GM12872 (cell line): ENCODE data around the gene NR5A1.

Experiments
- CTCF ChIP-seq: IDR thresholded peaks from 3 replicates; pipeline ENCODE4 v1.5.1; 2011; ENCODE audit warnings: low read depth, mild to moderate bottlenecking, low read length, moderate library complexity; ENCODE audit not compliant: insufficient read depth

Gene NR5A1

GRCh38 chr9:124465736-124466135, 41.5 kb downstream of the NR5A1 start:
- TF ChIP-seq CTCF, result no peak

- TF ChIP-seq CTCF, result no peak
Observed at GRCh38 chr9:124462739-124463138, 44.5 kb downstream of the NR5A1 start.

- no peak for TF ChIP-seq CTCF
Observed at GRCh38 chr9:124458441-124458840, 48.8 kb downstream of the NR5A1 start.

- no peak for TF ChIP-seq CTCF
Observed at GRCh38 chr9:124457887-124458431, 49.2 kb downstream of the NR5A1 start.

GRCh38 chr9:124457079-124457886, 49.9 kb downstream of the NR5A1 start:
- no peak for TF ChIP-seq CTCF

GRCh38 chr9:124456341-124457078, 50.7 kb downstream of the NR5A1 start:
- no peak for TF ChIP-seq CTCF

GRCh38 chr9:124455820-124456219, 51.4 kb downstream of the NR5A1 start:
- TF ChIP-seq CTCF, result no peak
